ENCODE results near the gene DPP7. TPM values are rescaled to one million over a fixed set of nuclear protein-coding genes. Genes with fewer than 3 reads are reported as not detected.

DPP7 gene
- total and polyA plus RNA-seq, 7 donors, result 26.6 to 158 (median 91.3) TPM

GRCh38 chr9:137147793-137148160, 33.2 kb upstream of the DPP7 start:
- no peaks in the 10 kb centered on the region for H3K36me3 ChIP-seq
- H3K4me1 ChIP-seq, result peaks cover 0 to 5% (median 0%) of the 10 kb centered on the region in 4 donors
- no peak overlapping the region for H3K4me3 ChIP-seq
- DNase-seq, result no peak
- H3K27ac ChIP-seq, result no peak overlapping the region
- TF ChIP-seq EP300 (IDR thresholded peaks at IDR 0.05) (no peak), POLR2A (IDR thresholded peaks at IDR 0.05) (no peak), POLR2AphosphoS5 (IDR thresholded peaks at IDR 0.05) (no peak), CTCF (IDR thresholded peaks at IDR 0.05) (no peak)
- no peaks in the 10 kb centered on the region for H3K9me3 ChIP-seq
- intact Hi-C loops (cut with DNase I), result no loop called here
- peaks cover 3 to 68% (median 47%) of the 10 kb centered on the region in 3 donors for H3K27me3 ChIP-seq
- WGBS, 2 donors, result 22 to 32% methylated on average over 24 of the region's 24 CpGs

GRCh38 chr9:137147091-137147792, 32.7 kb upstream of the DPP7 start:
- Histone ChIP-seq H3K9me3 (no peaks in the 10 kb centered on the region), H3K4me3 (no peak overlapping the region), H3K27ac (no peak overlapping the region), H3K4me1 (peaks cover 0 to 5% (median 0%) of the 10 kb centered on the region in 4 donors), H3K36me3 (no peaks in the 10 kb centered on the region), H3K27me3 (peaks cover 3 to 74% (median 52%) of the 10 kb centered on the region in 3 donors)
- WGBS, 2 donors, result 65 to 83% methylated on average over 26 of the region's 26 CpGs
- intact Hi-C loops (cut with DNase I), result no loop called here
- TF ChIP-seq CTCF (IDR thresholded peaks at IDR 0.05), result no peak
- no peak for TF ChIP-seq POLR2A (IDR thresholded peaks at IDR 0.05)
- no peak for TF ChIP-seq POLR2AphosphoS5 (IDR thresholded peaks at IDR 0.05)
- no peak for TF ChIP-seq EP300 (IDR thresholded peaks at IDR 0.05)
- DNase-seq, result no peak

- Histone ChIP-seq H3K27ac (no peak overlapping the region), H3K9me3 (no peaks in the 10 kb centered on the region), H3K27me3 (peaks cover 3 to 81% (median 60%) of the 10 kb centered on the region in 3 donors), H3K4me3 (no peak overlapping the region), H3K4me1 (peaks cover 0 to 5% (median 0%) of the 10 kb centered on the region in 4 donors), H3K36me3 (no peaks in the 10 kb centered on the region)
- TF ChIP-seq POLR2A (IDR thresholded peaks at IDR 0.05) (no peak), POLR2AphosphoS5 (IDR thresholded peaks at IDR 0.05) (no peak), EP300 (IDR thresholded peaks at IDR 0.05) (no peak), CTCF (IDR thresholded peaks at IDR 0.05) (no peak)
- no peak for DNase-seq
- intact Hi-C loops (cut with DNase I), result no loop called here
- WGBS, 2 donors, result 57 to 60% methylated on average over 9 of the region's 9 CpGs
Measured at GRCh38 chr9:137146527-137146918, 32.0 kb upstream of the DPP7 start.

GRCh38 chr9:137145731-137146526, 31.4 kb upstream of the DPP7 start:
- intact Hi-C loops (cut with DNase I), result no loop called here
- no peak for DNase-seq
- Histone ChIP-seq H3K36me3 (no peaks in the 10 kb centered on the region), H3K27me3 (peaks cover 7 to 87% (median 65%) of the 10 kb centered on the region in 3 donors), H3K4me1 (peaks cover 0 to 5% (median 0%) of the 10 kb centered on the region in 4 donors), H3K27ac (no peak overlapping the region), H3K4me3 (no peak overlapping the region), H3K9me3 (no peaks in the 10 kb centered on the region)
- 55 to 60% methylated on average over 49 of the region's 49 CpGs for WGBS, 2 donors
- no peak for TF ChIP-seq EP300 (IDR thresholded peaks at IDR 0.05)
- TF ChIP-seq POLR2AphosphoS5 (IDR thresholded peaks at IDR 0.05), result no peak
- TF ChIP-seq POLR2A (IDR thresholded peaks at IDR 0.05), result no peak
- no peak for TF ChIP-seq CTCF (IDR thresholded peaks at IDR 0.05)

Measured in sigmoid colon (tissue), 7 donors.